Prostate gland (tissue), 2 donors: Measurements from ENCODE around the gene EMX1.

ENCODE experiments used
- POLR2A ChIP-seq: fragments of 450-650 bp; IDR thresholded peaks from one replicate; pipeline ENCODE4 v1.6.1; 2016; ENCODE audit warnings: antibody characterized with exemption, mild to moderate bottlenecking
- TF ChIP-seq, protein P1 (sequence below), 4 experiments: fragments of 200-600 bp in 2 of 4; fragments of 450-650 bp in 2 of 4; sonication (generic) in 2 of 4; IDR thresholded peaks; 1 replicate in 3 of 4; 2 replicates in 1 of 4; pipeline ENCODE4 v1.5.1; 2016 to 2019; ENCODE audit warnings: antibody characterized with exemption in 4 of 4, mild to moderate bottlenecking in 2 of 4, moderate library complexity in 2 of 4

DNA sequence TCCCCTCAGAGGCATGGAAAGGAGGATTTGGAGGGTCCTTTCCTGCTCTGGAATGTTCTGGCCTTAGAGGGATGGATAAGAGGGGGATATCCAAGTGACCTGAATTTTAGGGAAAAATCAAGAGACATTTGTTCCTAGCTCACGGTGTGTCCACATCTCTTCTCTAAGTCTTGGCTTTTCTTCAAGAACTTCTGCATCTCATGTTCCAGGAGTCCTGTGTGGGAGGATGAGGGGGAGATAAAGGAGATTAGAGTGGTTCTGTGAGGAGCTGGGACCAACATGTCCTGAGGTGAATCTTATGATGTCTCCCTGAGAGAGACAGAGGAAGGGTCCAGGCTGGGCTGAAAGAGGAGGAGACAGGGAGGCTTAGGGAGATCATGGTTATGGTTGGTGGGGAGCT lies 11.7 kb downstream of the EMX1 start:
- TF ChIP-seq, protein P1, sequence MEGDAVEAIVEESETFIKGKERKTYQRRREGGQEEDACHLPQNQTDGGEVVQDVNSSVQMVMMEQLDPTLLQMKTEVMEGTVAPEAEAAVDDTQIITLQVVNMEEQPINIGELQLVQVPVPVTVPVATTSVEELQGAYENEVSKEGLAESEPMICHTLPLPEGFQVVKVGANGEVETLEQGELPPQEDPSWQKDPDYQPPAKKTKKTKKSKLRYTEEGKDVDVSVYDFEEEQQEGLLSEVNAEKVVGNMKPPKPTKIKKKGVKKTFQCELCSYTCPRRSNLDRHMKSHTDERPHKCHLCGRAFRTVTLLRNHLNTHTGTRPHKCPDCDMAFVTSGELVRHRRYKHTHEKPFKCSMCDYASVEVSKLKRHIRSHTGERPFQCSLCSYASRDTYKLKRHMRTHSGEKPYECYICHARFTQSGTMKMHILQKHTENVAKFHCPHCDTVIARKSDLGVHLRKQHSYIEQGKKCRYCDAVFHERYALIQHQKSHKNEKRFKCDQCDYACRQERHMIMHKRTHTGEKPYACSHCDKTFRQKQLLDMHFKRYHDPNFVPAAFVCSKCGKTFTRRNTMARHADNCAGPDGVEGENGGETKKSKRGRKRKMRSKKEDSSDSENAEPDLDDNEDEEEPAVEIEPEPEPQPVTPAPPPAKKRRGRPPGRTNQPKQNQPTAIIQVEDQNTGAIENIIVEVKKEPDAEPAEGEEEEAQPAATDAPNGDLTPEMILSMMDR (IDR thresholded peaks at IDR 0.05) = no peak
- no peak for TF ChIP-seq POLR2A
